Esophagus muscularis mucosa (tissue), 3 donors: Measurements from ENCODE around the gene DCC.

Experiments used
- POLR2A ChIP-seq: fragments of 450-650 bp; IDR thresholded peaks from one replicate; pipeline ENCODE4 v1.6.1; 2017; ENCODE audit warnings: antibody characterized with exemption, moderate library complexity, mild to moderate bottlenecking, low read depth
- TF ChIP-seq, protein P1 (sequence below), 3 experiments: fragments of 200-600 bp in 2 of 3; fragments of 450-650 bp in 1 of 3; sonication (generic) in 2 of 3; IDR thresholded peaks; one replicate each; pipeline ENCODE4 v1.5.1; 2017 to 2019; ENCODE audit warnings: antibody characterized with exemption in 3 of 3, mild to moderate bottlenecking in 2 of 3, moderate library complexity in 1 of 3

DNA sequence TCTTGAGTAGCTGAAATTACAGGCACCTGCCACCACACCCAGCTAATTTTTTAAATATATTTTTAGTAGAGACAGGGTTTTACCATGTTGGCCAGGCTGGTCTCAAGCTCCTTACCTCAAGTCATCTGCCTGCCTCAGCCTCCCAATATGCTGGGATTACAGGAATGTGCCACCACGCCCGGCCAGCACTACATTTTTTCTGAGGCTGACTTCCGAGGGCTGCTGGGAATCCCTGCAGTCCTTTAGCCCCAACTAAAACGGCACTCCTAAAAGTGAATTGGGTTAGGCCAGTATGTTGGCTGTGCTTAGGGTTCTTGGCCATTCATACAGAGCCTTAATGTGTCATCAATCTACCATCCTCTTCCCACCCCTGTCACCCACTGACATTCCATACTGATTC is 375.4 kb downstream of the DCC start:
- TF ChIP-seq, protein P1, sequence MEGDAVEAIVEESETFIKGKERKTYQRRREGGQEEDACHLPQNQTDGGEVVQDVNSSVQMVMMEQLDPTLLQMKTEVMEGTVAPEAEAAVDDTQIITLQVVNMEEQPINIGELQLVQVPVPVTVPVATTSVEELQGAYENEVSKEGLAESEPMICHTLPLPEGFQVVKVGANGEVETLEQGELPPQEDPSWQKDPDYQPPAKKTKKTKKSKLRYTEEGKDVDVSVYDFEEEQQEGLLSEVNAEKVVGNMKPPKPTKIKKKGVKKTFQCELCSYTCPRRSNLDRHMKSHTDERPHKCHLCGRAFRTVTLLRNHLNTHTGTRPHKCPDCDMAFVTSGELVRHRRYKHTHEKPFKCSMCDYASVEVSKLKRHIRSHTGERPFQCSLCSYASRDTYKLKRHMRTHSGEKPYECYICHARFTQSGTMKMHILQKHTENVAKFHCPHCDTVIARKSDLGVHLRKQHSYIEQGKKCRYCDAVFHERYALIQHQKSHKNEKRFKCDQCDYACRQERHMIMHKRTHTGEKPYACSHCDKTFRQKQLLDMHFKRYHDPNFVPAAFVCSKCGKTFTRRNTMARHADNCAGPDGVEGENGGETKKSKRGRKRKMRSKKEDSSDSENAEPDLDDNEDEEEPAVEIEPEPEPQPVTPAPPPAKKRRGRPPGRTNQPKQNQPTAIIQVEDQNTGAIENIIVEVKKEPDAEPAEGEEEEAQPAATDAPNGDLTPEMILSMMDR (IDR thresholded peaks at IDR 0.05) = no peak
- no peak for TF ChIP-seq POLR2A
